A549 treated with dexamethasone at 1 μM for 4 hours (cell line): ENCODE measurements around the gene NACA2. TPM values are rescaled to one million over a fixed set of nuclear protein-coding genes. Genes with fewer than 3 reads are reported as not detected.

Experiments used
- total RNA-seq: library from RNA; stranded (reverse); fragments of 200-300 nt; extraction: Qiagen RNA extraction; gene quantifications from 5 replicates; pipeline ENCODE4 v1.2.3, GENCODE V29; 2022

Gene NACA2
- 0.13 TPM in 1 of 5 replicates, not detected in the others for total RNA-seq

GRCh38 chr17:61591018-61591417 is at the start of gene NACA2:
TSS of gene NACA2 (minus strand) at chr17:61591219. CDS start at chr17:61591180, 39 bp downstream.

Other genes starting within 250 kb of the NACA2 start
- 3.2 to 5.7 TPM (median 4.8 TPM) in 5 replicates for gene TBX2, start 191.4 kb downstream of the NACA2 start, total RNA-seq
- gene TBX4, start 138.8 kb downstream of the NACA2 start, total RNA-seq: 0.23 to 0.40 TPM (median 0.24 TPM) in 5 replicates